PFSK-1 (cell line): ENCODE data around the gene LSM4.

Experiments
- FOXP2 ChIP-seq: optimal IDR thresholded peaks from 2 replicates; pipeline ENCODE3; 2011; ENCODE audit warnings: borderline replicate concordance, control low read depth, inconsistent platforms; ENCODE audit not compliant: insufficient read depth; ENCODE audit errors: extremely low read length, extremely low read depth
- POLR2AphosphoS5 ChIP-seq: IDR thresholded peaks from 2 replicates; pipeline ENCODE4 v1.6.1; 2012; ENCODE audit warnings: low read depth, mild to moderate bottlenecking, control low read depth, low read length, moderate library complexity
- SIN3A ChIP-seq: IDR thresholded peaks from 2 replicates; pipeline ENCODE4 v1.6.1; 2012; ENCODE audit warnings: mild to moderate bottlenecking, low read length, moderate library complexity, borderline replicate concordance; ENCODE audit not compliant: insufficient read depth
- TAF1 ChIP-seq: IDR thresholded peaks from 2 replicates; pipeline ENCODE4 v1.6.1; 2012; ENCODE audit warnings: low read length, control low read depth, borderline replicate concordance; ENCODE audit not compliant: insufficient read depth
- TF ChIP-seq, protein P1 (sequence below), 2 experiments: IDR thresholded peaks; 2 replicates each; pipeline versions ENCODE4 v1.6.1 to v1.8.0; 2011 to 2012; ENCODE audit warnings: low read depth in 2 of 2, low read length in 2 of 2, control low read depth in 1 of 2, inconsistent platforms in 1 of 2, mild to moderate bottlenecking in 1 of 2, moderate library complexity in 1 of 2; ENCODE audit not compliant: insufficient read depth in 1 of 2

The LSM4 gene

DNA sequence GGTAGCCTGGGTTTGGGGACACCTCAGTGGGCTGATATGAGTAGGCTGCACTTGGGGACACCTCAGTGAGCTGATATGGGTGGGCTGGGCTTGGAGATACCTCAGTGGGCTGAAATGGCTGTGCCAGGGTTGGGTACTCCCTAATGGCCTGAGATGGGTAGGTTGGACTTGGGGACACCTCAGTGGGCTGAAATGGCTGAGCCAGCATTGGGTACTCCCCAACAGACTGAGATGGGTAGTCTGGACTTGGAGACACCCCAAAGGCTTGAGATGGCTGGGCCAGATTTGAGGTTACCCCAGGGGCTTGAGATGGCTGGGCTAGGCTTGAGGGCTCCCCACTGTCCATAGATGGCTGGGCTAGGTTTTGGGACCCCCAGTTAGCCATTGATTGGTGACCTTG is 60.7 kb downstream of the LSM4 start:
- TF ChIP-seq SIN3A (no peak), TAF1 (no peak), POLR2AphosphoS5 (no peak), FOXP2 (no peak)
- TF ChIP-seq, protein P1, sequence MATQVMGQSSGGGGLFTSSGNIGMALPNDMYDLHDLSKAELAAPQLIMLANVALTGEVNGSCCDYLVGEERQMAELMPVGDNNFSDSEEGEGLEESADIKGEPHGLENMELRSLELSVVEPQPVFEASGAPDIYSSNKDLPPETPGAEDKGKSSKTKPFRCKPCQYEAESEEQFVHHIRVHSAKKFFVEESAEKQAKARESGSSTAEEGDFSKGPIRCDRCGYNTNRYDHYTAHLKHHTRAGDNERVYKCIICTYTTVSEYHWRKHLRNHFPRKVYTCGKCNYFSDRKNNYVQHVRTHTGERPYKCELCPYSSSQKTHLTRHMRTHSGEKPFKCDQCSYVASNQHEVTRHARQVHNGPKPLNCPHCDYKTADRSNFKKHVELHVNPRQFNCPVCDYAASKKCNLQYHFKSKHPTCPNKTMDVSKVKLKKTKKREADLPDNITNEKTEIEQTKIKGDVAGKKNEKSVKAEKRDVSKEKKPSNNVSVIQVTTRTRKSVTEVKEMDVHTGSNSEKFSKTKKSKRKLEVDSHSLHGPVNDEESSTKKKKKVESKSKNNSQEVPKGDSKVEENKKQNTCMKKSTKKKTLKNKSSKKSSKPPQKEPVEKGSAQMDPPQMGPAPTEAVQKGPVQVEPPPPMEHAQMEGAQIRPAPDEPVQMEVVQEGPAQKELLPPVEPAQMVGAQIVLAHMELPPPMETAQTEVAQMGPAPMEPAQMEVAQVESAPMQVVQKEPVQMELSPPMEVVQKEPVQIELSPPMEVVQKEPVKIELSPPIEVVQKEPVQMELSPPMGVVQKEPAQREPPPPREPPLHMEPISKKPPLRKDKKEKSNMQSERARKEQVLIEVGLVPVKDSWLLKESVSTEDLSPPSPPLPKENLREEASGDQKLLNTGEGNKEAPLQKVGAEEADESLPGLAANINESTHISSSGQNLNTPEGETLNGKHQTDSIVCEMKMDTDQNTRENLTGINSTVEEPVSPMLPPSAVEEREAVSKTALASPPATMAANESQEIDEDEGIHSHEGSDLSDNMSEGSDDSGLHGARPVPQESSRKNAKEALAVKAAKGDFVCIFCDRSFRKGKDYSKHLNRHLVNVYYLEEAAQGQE (IDR thresholded peaks at IDR 0.05; ENCODE audit: insufficient read depth in 1 of 2, low read depth in 2 of 2, low read length in 2 of 2) = no peak

DNA sequence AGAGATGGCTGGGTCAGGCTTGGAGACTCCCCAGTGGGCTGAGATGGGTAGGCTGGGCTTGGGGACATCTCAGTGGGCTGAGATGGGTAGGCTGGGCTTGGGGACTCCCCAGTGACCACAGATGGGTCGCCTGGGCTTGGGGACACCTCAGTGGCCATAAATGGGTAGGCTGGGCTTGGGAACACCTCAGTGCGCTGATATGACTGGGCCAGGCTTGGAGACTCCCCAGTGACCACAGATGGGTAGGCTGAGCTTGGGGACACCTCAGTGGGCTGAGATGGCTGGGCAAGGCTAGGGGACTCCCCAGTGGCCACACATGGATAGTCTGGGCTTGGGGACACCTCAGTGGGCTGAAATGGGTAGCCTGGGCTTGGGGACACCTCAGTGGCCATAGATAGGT is 61.4 kb downstream of the LSM4 start:
- TF ChIP-seq POLR2AphosphoS5 (no peak), SIN3A (no peak), TAF1 (no peak), FOXP2 (no peak)
- TF ChIP-seq, protein P1 (IDR thresholded peaks at IDR 0.05; ENCODE audit: insufficient read depth in 1 of 2, low read depth in 2 of 2, low read length in 2 of 2) = no peak

DNA sequence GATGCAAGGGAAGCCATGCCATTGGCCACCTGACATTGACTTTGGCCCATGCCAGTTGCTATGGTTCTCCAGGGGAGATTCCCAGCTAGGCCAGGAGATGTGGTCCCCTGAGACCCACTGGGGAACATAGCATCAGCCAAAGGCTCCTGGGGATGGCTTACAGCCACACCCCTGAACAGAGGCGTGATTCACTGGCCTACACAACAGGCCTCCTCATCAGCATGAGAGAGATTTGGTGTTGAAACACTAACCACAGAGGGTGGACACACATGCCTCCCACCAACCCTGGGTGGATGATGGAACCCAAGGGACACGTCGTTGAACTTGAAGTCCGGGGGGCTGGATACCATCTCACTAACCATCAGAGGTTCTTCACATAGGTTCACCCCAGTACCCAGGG is 63.0 kb downstream of the LSM4 start:
- TF ChIP-seq, protein P1 (IDR thresholded peaks at IDR 0.05; ENCODE audit: insufficient read depth in 1 of 2, low read depth in 2 of 2, low read length in 2 of 2) = no peak
- no peak for TF ChIP-seq FOXP2
- TF ChIP-seq POLR2AphosphoS5 = no peak
- TF ChIP-seq TAF1 = no peak
- TF ChIP-seq SIN3A = no peak

DNA sequence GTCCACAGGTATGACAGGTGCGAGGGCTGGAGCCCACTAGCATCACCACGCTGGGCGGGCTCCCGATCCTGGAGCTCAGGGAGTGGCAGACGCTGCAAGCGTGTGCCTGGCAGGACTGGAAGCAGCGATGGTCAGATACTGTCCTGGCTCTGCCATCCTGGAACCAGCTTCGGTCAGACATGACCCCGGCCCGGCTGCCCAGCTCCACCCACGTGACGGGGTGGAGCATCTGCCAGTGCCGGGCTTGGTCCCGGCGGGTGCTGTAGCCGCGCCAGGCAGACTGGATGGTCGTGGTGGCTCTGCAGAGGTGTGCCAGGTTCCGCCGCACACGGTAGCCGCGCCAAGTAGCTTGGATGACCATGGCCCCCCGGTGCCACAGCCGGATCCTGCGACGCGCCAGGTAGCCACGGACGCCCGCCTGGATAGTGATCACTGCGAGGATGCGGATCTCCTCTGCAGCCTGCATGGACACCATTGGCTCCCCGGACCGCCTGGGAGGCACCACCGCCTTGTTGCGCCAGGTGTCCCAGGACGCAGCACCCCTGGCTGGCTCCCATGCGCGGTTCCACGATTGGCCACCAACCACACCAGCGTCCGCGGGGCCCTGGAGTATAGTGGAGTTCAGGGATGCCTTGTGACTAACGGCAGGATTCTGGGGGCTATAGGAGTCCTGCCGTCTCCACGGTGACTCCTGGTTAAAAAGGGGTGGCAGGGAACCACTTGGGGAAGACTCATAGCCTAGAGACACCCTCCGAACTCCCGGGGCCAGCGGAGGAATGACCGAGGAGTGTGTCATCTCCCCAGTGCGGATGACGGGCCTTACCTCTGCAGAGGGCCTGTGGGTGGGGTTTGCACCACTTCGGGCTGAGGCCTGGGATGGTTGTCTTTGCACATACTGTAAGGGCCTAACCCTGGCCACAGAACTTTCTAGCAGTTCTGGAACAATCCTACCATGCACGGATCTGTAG is 65.1 kb downstream of the LSM4 start:
- TF ChIP-seq TAF1 (no peak), FOXP2 (no peak)
- TF ChIP-seq, protein P1 (IDR thresholded peaks at IDR 0.05; ENCODE audit: insufficient read depth in 1 of 2, low read depth in 2 of 2, low read length in 2 of 2) = no peak
